K562 (cell line): Measurements from ENCODE around the gene UBE3B. TPM values are rescaled to one million over a fixed set of nuclear protein-coding genes. Genes with fewer than 3 reads are reported as not detected.

Experiments
- BRD9 ChIP-seq: fragments of 450-650 bp; IDR thresholded peaks from 2 replicates; pipeline ENCODE4 v1.6.1; 2018; ENCODE audit warnings: low read depth; ENCODE audit not compliant: partially characterized antibody
- HDAC1 ChIP-seq, 2 experiments: fragments of 450-650 bp; IDR thresholded peaks; 2 replicates each; pipeline ENCODE4 v1.6.1; 2016 to 2017; ENCODE audit warnings: inconsistent platforms in 1 of 2, mild to moderate bottlenecking in 1 of 2, moderate library complexity in 1 of 2
- HMG20A ChIP-seq: fragments of 450-650 bp; formaldehyde crosslinking; conservative IDR thresholded peaks from 2 replicates; pipeline ENCODE4 v1.4.0; 2020; ENCODE audit warnings: mild to moderate bottlenecking, mixed read lengths
- KLF16 ChIP-seq: IDR thresholded peaks from 2 replicates; pipeline ENCODE4 v1.6.1; 2016; ENCODE audit warnings: antibody characterized with exemption
- MECOM ChIP-seq: fragments of 250-450 bp; sonication (Bioruptor Pico); IDR thresholded peaks from 2 replicates; pipeline ENCODE4 v1.8.0; 2022; ENCODE audit warnings: inconsistent platforms
- NUFIP1 ChIP-seq: fragments of 450-650 bp; IDR thresholded peaks from 2 replicates; pipeline ENCODE4 v1.6.1; 2018; ENCODE audit not compliant: partially characterized antibody
- RBM14 ChIP-seq: fragments of 200-400 bp; formaldehyde crosslinking; IDR thresholded peaks from 2 replicates; pipeline ENCODE4 v1.6.1; 2018; ENCODE audit warnings: low read depth, mild to moderate bottlenecking, low read length, moderate library complexity, borderline replicate concordance; ENCODE audit not compliant: insufficient read depth
- RCOR1 ChIP-seq, 2 experiments: IDR thresholded peaks; 2 replicates each; pipeline ENCODE4 v1.6.1; 2012; ENCODE audit warnings: low read depth in 2 of 2, low read length in 2 of 2, borderline replicate concordance in 1 of 2, improper control_type of control experiment in 1 of 2
- YY1 ChIP-seq, 3 experiments: IDR thresholded peaks; 2 replicates each; pipeline ENCODE4 v1.6.1; 2011; ENCODE audit warnings: low read length in 2 of 3, mild to moderate bottlenecking in 2 of 3, moderate library complexity in 2 of 3, borderline replicate concordance in 1 of 3, control low read depth in 1 of 3, low read depth in 1 of 3; ENCODE audit not compliant: insufficient read depth in 3 of 3, insufficient replicate concordance in 2 of 3, control insufficient read depth in 1 of 3, insufficient read length in 1 of 3; ENCODE audit errors: extremely low read depth in 1 of 3
- ZBTB17 ChIP-seq: fragments of 450-650 bp; formaldehyde crosslinking; IDR thresholded peaks from 2 replicates; pipeline ENCODE4 v1.4.0; 2020; ENCODE audit warnings: mild to moderate bottlenecking
- ZNF644 ChIP-seq: fragments of 200-800 bp; sonication (Bioruptor generic); IDR thresholded peaks from 2 replicates; pipeline ENCODE4 v1.6.1; 2016; ENCODE audit warnings: low read depth, missing genetic modification characterization, missing compliant biosample characterization
- ZNF696 ChIP-seq: fragments of 250-450 bp; sonication (Bioruptor Pico); conservative IDR thresholded peaks from 2 replicates; pipeline ENCODE4 v1.4.0; 2020; ENCODE audit warnings: mild to moderate bottlenecking, moderate library complexity
- polyA plus RNA-seq, 8 experiments: library from polyadenylated mRNA; depleted of rRNA in 4 of 8; stranded (reverse) in 5 of 8; unstranded in 3 of 8; fragments of >200 nt; fragmentation: Nextera tagmentation in 2 of 8; fragmentation: Illumina TruSeq in 1 of 8; extraction: Ambion mirVana in 2 of 8; extraction: Trizol in 1 of 8; gene quantifications; 2 replicates each; pipeline versions ENCODE4 v1.2.1 to v1.2.3, GENCODE V29; 2011 to 2014; ENCODE audit warnings: inconsistent platforms in 1 of 8, missing spikeins in 1 of 8
- total RNA-seq, 7 experiments: library from RNA; depleted of rRNA in 6 of 7; stranded (reverse); fragments of >200 nt in 6 of 7; fragmentation: Illumina TruSeq in 2 of 7; extraction: Trizol in 2 of 7; gene quantifications; 2 replicates each; pipeline versions ENCODE4 v1.2.1 to v1.2.3, GENCODE V29; 2011 to 2021; ENCODE audit warnings: low replicate concordance in 1 of 7
- TF ChIP-seq, protein P1 (sequence below): fragments of 450-650 bp; IDR thresholded peaks from 2 replicates; pipeline ENCODE4 v1.6.1; 2017; ENCODE audit warnings: antibody characterized with exemption, mild to moderate bottlenecking
- TF ChIP-seq, protein P2 (sequence below), 2 experiments: fragments of 150-350 bp in 1 of 2; IDR thresholded peaks; 2 replicates each; pipeline ENCODE4 v1.6.1; 2012 to 2016; ENCODE audit warnings: low read depth in 2 of 2, low read length in 2 of 2, mild to moderate bottlenecking in 1 of 2, moderate library complexity in 1 of 2

The UBE3B gene
- total and polyA plus RNA-seq, 9 of the 15 experiments (the other 6 are each of a cell fraction or from before 2014, with no cell fraction given) = 7.6 to 23.6 (median 15.5) TPM

DNA sequence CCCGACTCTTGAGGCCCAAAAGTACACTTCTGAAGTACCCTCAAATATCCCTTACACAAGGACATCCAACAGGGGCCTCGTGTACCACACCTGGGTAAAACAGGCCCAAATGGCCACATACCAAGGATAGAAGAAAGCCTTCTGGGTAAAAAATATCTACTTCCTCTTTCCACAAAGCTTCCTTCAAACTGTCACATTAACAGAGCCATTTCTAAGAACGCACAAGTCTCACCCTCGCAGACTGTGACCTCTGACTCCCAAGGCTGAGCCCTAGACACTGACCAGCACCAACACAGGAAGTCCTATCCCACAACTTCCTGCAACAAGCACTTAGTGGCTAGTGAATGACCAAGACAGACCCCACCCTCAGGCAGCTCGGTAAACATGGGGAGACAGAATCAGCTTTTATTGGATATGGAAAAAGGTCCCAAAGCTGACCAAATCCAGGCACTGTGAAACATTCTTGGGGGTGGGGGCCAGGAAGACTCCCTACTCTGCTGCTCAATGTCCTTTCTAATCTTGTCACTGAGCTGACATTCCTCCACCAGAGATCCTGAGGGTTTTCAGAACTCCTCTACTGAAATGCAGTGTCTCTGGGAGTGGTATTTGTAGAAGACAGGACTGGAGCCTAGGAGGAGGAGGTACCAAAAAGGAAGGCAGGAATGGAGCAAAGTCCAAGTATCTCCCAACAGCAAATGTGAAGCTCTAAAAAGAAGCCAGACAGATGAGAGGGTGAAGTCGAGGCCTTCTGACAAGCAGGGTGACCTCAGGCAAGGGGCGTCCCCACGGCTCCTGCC, 16.2 kb upstream of the UBE3B start (continued):
- TF ChIP-seq, protein P1, sequence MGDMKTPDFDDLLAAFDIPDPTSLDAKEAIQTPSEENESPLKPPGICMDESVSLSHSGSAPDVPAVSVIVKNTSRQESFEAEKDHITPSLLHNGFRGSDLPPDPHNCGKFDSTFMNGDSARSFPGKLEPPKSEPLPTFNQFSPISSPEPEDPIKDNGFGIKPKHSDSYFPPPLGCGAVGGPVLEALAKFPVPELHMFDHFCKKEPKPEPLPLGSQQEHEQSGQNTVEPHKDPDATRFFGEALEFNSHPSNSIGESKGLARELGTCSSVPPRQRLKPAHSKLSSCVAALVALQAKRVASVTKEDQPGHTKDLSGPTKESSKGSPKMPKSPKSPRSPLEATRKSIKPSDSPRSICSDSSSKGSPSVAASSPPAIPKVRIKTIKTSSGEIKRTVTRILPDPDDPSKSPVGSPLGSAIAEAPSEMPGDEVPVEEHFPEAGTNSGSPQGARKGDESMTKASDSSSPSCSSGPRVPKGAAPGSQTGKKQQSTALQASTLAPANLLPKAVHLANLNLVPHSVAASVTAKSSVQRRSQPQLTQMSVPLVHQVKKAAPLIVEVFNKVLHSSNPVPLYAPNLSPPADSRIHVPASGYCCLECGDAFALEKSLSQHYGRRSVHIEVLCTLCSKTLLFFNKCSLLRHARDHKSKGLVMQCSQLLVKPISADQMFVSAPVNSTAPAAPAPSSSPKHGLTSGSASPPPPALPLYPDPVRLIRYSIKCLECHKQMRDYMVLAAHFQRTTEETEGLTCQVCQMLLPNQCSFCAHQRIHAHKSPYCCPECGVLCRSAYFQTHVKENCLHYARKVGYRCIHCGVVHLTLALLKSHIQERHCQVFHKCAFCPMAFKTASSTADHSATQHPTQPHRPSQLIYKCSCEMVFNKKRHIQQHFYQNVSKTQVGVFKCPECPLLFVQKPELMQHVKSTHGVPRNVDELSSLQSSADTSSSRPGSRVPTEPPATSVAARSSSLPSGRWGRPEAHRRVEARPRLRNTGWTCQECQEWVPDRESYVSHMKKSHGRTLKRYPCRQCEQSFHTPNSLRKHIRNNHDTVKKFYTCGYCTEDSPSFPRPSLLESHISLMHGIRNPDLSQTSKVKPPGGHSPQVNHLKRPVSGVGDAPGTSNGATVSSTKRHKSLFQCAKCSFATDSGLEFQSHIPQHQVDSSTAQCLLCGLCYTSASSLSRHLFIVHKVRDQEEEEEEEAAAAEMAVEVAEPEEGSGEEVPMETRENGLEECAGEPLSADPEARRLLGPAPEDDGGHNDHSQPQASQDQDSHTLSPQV = peak; percentile 97
- peak; percentile 76; the same call in 1 of the 2 replicates for TF ChIP-seq ZNF644 (tag)
- TF ChIP-seq NUFIP1 = no peak
- TF ChIP-seq MECOM (CRISPR knock-in tag) = no peak
- peak; percentile 63; the same call in 1 of the 2 replicates for TF ChIP-seq ZBTB17 (CRISPR knock-in tag)
- TF ChIP-seq YY1 (IDR thresholded peaks at IDR 0.05; ENCODE audit: borderline replicate concordance in 1 of 3, control insufficient read depth in 1 of 3, extremely low read depth in 1 of 3, insufficient read depth in 3 of 3, insufficient read length in 1 of 3, insufficient replicate concordance in 2 of 3, low read depth in 1 of 3, low read length in 2 of 3) = peak in 1 of 3 experiments; percentile 67
- TF ChIP-seq ZNF696 (CRISPR knock-in tag) = no peak
- TF ChIP-seq RCOR1 (IDR thresholded peaks at IDR 0.05; ENCODE audit: borderline replicate concordance in 1 of 2, low read depth in 2 of 2, low read length in 2 of 2) = peak in 1 of 2 experiments; percentile 33; a peak in 1 of 4 replicates
- no peak for TF ChIP-seq RBM14
- TF ChIP-seq HDAC1 (IDR thresholded peaks at IDR 0.05) = peak in 1 of 2 experiments; percentile 57; a peak in 1 of 4 replicates
- TF ChIP-seq HMG20A (CRISPR knock-in tag) = no peak
- TF ChIP-seq KLF16 = no peak
- TF ChIP-seq, protein P2, sequence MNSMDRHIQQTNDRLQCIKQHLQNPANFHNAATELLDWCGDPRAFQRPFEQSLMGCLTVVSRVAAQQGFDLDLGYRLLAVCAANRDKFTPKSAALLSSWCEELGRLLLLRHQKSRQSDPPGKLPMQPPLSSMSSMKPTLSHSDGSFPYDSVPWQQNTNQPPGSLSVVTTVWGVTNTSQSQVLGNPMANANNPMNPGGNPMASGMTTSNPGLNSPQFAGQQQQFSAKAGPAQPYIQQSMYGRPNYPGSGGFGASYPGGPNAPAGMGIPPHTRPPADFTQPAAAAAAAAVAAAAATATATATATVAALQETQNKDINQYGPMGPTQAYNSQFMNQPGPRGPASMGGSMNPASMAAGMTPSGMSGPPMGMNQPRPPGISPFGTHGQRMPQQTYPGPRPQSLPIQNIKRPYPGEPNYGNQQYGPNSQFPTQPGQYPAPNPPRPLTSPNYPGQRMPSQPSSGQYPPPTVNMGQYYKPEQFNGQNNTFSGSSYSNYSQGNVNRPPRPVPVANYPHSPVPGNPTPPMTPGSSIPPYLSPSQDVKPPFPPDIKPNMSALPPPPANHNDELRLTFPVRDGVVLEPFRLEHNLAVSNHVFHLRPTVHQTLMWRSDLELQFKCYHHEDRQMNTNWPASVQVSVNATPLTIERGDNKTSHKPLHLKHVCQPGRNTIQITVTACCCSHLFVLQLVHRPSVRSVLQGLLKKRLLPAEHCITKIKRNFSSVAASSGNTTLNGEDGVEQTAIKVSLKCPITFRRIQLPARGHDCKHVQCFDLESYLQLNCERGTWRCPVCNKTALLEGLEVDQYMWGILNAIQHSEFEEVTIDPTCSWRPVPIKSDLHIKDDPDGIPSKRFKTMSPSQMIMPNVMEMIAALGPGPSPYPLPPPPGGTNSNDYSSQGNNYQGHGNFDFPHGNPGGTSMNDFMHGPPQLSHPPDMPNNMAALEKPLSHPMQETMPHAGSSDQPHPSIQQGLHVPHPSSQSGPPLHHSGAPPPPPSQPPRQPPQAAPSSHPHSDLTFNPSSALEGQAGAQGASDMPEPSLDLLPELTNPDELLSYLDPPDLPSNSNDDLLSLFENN (IDR thresholded peaks at IDR 0.05; ENCODE audit: low read depth in 2 of 2, low read length in 2 of 2) = no peak
- no peak for TF ChIP-seq BRD9
